ENCODE results near the gene MAPKAPK3.

DNA sequence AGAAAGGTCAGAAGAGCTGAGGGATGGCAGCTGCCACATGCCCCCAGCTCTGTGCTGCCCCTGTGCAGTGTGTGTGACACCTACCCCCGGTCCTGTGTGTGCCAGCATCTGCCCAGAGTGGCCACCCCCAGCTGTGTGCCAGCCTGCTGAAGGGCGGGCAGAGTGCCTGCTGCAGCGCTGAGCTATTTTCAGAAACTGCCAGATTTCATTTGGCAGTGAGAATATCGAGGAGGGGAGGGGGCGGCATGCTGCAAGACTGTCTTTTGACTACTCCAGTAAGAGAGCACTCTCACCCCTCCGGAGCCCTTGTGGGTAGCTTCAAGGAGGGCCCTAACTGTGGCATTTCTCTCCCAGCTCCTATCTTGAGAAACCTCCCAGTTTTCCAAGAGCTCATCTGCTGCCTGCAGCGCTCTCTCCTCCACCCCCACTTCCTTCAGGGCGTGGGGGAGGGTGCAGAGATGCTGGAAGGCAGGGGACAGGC lies 32.5 kb downstream of the MAPKAPK3 start:
- TF ChIP-seq CTCF (IDR thresholded peaks at IDR 0.05; ENCODE audit: control extremely low read depth in 1 of 3, insufficient read depth in 1 of 3, low read depth in 1 of 3, low read length in 3 of 3) = no peak
- no peak for TF ChIP-seq POLR2A (IDR thresholded peaks at IDR 0.05; ENCODE audit: control extremely low read depth in 1 of 2, low read depth in 2 of 2, low read length in 2 of 2)
- no peak for TF ChIP-seq RAD21 (IDR thresholded peaks at IDR 0.05 in 1 of 2, conservative IDR thresholded peaks at IDR 0.05 in 1 of 2; ENCODE audit: low read depth in 2 of 2, low read length in 2 of 2)
- no peak for TF ChIP-seq SUZ12 (IDR thresholded peaks at IDR 0.05; ENCODE audit: low read length)
- no peak for TF ChIP-seq TCF12 (IDR thresholded peaks at IDR 0.05; ENCODE audit: low read depth, low read length)
- no peak for TF ChIP-seq CHD2 (IDR thresholded peaks at IDR 0.05; ENCODE audit: low read length)
- no peak for TF ChIP-seq POLR2AphosphoS5 (IDR thresholded peaks at IDR 0.05; ENCODE audit: low read depth, low read length)
